Measurements from ENCODE around the gene TMEM150B.

Gene TMEM150B

DNA sequence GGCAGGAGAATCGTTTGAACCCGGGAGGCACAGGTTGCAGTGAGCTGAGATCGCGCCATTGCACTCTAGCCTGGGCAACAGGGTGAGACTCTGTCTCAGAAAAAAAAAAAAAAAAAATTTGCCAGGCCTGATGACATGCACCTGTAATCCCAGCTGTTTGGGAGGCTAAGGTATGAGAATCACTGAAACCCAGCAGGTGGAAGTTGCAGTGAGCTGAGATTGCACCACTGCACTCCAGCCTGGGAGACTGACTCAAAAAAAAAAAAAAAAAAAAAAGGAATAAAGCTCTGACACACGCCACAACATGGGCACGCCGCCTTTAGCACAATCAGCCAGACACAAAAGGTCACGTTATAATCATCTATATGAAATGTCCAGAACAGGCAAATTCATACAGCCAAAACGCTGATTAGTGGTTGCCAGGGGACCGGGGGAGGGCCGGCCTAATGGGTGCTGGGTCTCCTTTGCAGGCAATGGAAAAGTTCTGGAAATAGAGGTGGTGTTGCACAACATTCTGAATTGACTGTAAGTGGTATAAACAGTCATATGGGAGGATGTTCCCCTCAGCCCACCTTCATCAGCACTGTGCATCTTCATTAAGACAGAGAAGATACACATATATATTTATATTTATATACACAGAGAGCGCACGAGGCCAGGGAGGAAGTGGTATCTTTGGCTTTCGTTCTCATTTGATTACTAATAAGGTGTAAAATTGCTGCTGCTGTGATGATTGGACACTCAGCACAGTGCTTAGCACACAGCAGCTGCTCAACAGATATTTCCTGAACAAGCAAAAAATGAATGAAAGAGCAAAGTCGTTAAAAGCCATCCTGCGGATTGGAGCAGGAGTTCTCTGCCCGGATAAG, 49.1 kb downstream of the TMEM150B start:
- no peak for DNase-seq

DNA sequence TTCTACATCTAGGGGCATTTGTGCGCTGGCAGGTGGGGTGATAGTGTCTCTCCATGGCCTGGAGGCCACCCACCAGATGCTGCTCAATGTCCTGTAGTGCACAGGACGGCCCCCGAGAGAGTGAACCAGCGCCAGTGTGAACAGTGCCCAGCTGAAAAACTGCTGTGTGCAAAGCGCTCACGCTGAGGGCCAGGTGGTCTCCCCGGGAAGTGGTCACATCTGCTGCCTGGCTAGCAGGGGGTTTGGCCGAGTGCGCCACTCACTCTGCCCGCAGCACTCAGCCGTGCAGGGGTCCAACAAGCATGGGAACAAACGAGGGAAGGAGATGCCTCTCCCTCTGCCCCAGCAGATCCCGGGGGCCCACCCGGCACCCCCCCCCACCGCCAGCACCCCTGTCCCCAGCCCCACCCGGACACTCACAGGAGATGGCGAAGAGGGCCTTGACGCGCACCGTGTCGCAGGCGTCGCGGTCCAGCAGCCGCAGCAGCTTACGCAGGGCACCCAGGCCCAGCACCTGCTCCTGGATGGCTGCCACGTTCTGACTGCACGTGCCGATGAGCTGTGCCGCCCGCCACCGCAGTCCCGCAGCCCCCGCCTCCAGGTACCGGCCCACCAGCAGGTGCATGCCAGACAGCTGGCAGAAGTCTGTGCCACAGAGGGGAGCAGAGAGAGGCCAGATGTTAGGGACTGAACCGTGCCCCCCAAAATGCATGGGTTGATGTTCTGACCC, 51.0 kb downstream of the TMEM150B start:
- no peak for DNase-seq

DNA sequence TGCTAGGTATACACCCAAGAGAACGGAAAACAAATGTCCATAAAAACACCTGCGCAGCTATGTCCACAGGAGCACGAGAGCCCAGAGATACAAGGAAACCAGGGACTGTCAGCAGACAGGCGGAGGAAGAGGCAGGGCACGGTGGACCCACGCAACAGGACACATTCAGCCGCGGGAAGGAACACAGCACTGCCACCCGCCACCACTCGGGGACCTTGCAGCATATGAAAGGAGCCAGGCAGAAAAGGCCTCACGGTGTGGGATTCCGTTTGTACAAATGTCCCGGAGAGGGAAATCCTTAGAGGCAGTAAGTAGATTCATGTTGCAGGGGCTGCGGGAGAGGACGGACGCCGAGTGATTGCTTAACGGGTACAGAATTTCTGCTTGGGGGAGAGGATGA, 53.0 kb downstream of the TMEM150B start:
- DNase-seq = no peak

DNA sequence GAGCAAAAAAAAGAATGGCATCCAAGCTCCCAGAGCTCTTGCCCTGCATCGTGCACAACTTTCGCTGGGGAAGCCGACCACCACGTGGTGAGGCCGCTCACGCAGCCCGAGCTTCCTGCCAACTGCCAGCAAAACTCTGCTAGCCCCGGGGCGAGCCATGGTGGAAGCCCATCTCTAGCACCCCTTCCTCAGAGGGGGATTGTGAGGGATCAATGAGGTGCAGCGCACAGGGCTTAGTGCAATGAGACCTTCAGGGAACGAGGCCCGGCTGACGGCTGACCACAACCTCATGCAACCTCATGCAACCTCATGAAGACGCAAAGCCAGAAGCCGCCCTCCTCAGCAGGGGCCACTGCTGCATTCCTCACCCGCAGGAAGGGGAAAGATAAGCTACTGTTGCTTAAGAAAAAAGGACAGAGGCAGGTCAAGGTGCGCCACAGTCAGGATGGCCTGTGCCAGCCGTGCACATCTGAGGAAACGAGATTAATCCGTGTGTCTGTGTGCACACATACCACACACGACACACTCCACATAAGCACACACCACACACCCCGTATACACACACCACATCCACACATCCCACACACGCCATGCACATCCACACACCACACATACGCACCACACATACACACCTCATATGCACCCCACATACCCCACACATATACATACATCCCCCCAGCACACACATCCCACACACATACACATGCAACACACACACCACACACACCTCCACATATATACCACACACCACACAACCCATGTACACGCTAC, 54.8 kb downstream of the TMEM150B start:
- DNase-seq = no peak

DNA sequence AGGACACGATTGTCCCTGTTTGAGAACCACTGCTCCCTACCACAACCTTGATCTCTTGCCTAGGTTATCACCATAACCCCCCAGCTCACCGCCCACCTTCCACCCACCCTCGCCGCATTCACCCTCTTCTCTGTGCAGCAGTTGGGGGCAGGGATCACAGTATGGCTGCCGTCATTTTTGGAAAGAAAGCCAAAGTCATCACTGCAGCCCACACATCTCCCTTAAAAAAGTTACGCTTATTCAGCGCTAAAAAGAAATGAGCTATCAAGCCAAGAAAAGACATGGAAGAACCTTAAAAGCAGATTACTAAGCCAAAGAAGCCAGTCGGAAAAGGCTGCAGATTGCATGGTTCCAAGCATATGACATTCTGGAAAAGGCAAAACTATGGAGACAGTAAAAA, 55.8 kb downstream of the TMEM150B start:
- no peak for DNase-seq

DNA sequence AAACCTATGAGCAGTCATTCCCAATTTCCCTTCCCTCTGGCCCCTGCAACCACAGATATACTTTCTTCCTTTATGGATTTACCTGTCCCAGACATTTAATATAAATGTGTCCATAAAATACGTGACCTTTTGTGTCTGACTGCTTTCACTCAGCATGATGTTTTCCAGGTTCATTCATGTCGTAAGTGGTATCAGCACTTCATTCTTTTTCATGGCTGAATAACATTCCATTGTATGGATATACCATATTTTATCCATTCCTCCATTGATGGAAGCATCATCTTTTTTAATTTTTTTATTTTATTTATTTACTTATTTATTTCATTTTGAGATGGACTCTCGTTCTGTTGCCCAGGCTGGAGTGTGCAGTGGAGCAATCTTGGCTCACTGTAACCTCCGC, 58.3 kb downstream of the TMEM150B start:
- DNase-seq = no peak

DNA sequence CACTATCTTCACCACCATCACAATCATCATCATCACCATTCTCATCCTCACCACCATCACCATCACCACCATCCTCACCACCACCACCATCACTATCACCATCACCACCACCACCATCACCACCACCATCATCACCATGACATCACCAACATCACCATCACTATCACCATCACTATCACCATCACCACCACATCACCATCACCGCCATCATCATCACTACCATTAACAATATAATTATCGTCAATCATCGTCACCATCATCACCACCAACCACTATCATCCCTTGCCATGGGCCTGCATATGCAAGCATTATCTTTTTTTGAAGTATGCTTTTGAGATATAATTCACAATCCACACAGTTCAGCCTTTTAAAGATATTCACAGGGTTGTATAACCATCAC, 58.7 kb downstream of the TMEM150B start:
- DNase-seq = no peak

DNA sequence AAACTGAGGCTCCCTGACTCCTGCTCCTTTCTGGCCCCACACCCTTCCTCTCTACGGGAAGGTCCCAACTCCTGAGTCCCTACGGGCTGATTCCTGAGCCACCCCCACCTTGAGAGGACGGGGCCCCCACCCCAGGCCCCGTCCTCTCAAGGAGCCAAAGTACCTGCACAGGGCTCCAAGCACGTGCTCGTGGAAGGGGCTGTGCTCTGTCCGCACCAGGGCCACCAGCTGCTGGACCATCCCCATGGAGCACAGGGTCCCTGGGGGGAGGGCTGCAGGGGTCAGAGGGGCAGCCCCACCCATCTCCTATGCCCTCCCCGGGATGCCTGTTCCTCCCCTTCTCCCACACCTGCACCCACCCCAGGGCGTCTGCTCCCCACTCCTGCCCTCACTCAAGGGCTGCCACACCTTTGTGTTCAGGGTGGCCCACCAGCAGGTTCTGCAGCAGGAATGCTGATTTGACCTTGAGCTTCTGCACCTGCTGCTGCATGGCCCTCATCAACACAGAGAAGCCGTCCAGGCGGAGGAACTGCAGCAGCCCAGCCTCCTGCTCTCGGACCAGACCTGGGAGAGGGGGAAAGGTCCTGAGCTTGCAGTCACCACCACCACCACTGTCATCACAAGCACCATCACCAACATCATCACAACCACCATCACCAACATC, 59.3 kb downstream of the TMEM150B start:
- no peak for DNase-seq

DNA sequence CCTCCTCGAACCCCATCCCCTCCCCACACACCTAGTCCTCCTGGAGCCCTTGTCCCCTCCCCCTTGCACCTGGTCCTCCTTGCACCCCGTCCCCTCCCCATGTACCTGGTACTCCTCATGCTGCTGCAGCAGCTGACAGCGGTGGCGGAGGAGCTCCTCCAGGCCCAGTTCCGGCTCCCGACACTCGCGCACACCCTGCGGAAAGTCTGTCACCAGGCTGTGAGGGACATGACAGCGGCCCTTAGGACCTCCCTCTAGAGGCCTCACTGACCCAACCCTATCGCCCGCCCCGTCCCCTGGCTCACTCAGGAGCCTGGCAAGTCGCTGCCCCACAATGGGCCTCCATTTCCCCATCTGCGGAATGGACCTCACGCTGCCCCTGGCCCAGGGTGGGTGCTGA, 60.0 kb downstream of the TMEM150B start:
- no peak for DNase-seq

DNA sequence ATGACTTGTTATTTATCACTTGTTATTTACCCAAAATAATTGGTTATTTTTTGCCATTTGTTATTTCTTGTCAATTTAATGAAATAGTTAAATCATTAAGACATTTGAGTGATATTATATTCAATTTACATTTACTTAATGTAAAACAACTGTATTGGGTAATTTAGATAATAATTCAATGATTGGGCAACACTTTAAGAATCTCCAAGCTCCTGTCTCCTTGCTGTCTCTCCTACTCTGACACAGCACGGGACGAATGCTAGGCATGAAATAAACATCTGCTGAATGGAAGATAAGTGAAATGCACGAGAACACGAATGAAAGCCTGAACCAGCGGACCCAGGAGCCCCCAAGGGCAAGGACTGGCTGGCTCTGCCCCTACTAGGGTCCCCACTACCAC, 60.6 kb downstream of the TMEM150B start:
- no peak for DNase-seq
